Hepatocyte (in vitro differentiated cells): ENCODE measurements around the gene IRX4. TPM values are rescaled to one million over a fixed set of nuclear protein-coding genes. Genes with fewer than 3 reads are reported as not detected.

Experiments
- DNase-seq: peaks from one replicate; pipeline ENCODE4 v3.0.0-alpha.2; 2016; ENCODE audit warnings: low spot score
- H2AFZ ChIP-seq: fragments of 200-600 bp; sonication (generic); 2 replicates; pipeline ENCODE4 v1.6.0; 2016; ENCODE audit warnings: antibody characterized with exemption, mild to moderate bottlenecking
- H3K27ac ChIP-seq: fragments of 200-600 bp; sonication (generic); 2 replicates; pipeline ENCODE4 v1.5.1; 2016; ENCODE audit warnings: mild to moderate bottlenecking
- H3K27me3 ChIP-seq: fragments of 200-600 bp; sonication (generic); 2 replicates; pipeline ENCODE4 v1.6.1; 2016
- H3K36me3 ChIP-seq: fragments of 200-600 bp; sonication (generic); replicated peaks from 2 replicates; pipeline ENCODE4 v1.5.1; 2016; ENCODE audit warnings: low read depth; ENCODE audit not compliant: insufficient read depth
- H3K4me1 ChIP-seq: fragments of 200-600 bp; sonication (generic); 2 replicates; pipeline ENCODE4 v1.5.1; 2016; ENCODE audit warnings: mild to moderate bottlenecking, moderate library complexity; ENCODE audit not compliant: insufficient read depth
- H3K4me2 ChIP-seq: fragments of 200-600 bp; sonication (generic); 2 replicates; pipeline ENCODE4 v1.6.0; 2016
- H3K4me3 ChIP-seq: fragments of 200-600 bp; sonication (generic); 2 replicates; pipeline ENCODE4 v1.5.1; 2016; ENCODE audit warnings: mild to moderate bottlenecking
- H3K79me2 ChIP-seq: fragments of 200-600 bp; sonication (generic); 2 replicates; pipeline ENCODE4 v1.6.0; 2017; ENCODE audit warnings: mild to moderate bottlenecking
- H3K9me2 ChIP-seq: fragments of 200-600 bp; sonication (generic); replicated peaks from 2 replicates; pipeline ENCODE4 v1.6.0; 2017; ENCODE audit warnings: mild to moderate bottlenecking; ENCODE audit not compliant: insufficient read depth
- H3K9me3 ChIP-seq: fragments of 200-600 bp; sonication (generic); 2 replicates; pipeline ENCODE4 v1.5.1; 2016; ENCODE audit warnings: low read depth, mild to moderate bottlenecking
- H4K20me1 ChIP-seq: fragments of 200-600 bp; sonication (generic); 2 replicates; pipeline ENCODE4 v1.6.0; 2016; ENCODE audit warnings: mild to moderate bottlenecking; ENCODE audit not compliant: insufficient read depth, poor library complexity, severe bottlenecking
- CTCF ChIP-seq: fragments of 200-600 bp; sonication (generic); IDR thresholded peaks from 2 replicates; pipeline ENCODE4 v1.5.1; 2016; ENCODE audit warnings: antibody characterized with exemption, mild to moderate bottlenecking; ENCODE audit not compliant: poor library complexity
- EZH2 ChIP-seq: fragments of 200-600 bp; sonication (generic); IDR thresholded peaks from 2 replicates; pipeline ENCODE4 v1.6.1; 2016; ENCODE audit warnings: antibody characterized with exemption, mild to moderate bottlenecking, borderline replicate concordance
- EZH2phosphoT487 ChIP-seq: fragments of 200-600 bp; sonication (generic); IDR thresholded peaks from one replicate; pipeline ENCODE4 v1.6.1; 2018; ENCODE audit warnings: antibody characterized with exemption, mild to moderate bottlenecking, low read depth, moderate library complexity; ENCODE audit not compliant: unreplicated experiment, severe bottlenecking
- WGBS: methylation state at CpG from one replicate; pipeline ENCODE4 v1.1.6; 2016; ENCODE audit warnings: low lambda C conversion rate; ENCODE audit errors: missing lambda C conversion rate; 5-methylcytosine and 5-hydroxymethylcytosine counted together
- polyA plus RNA-seq: library from polyadenylated mRNA; unstranded; fragments of >200 nt; fragmentation: Nextera tagmentation; extraction: Ambion mirVana; gene quantifications from 2 replicates; pipeline ENCODE4 v1.2.1, GENCODE V29; 2016
- total RNA-seq: library from RNA; depleted of rRNA; stranded (reverse); fragments of >200 nt; gene quantifications from 2 replicates; pipeline ENCODE4 v1.2.3, GENCODE V29; 2014

The IRX4 gene
- total and polyA plus RNA-seq, 2 experiments from 2014 or later = not detected

- WGBS = 90% methylated on average over 11 of the region's 11 CpGs
- Histone ChIP-seq H2AFZ (no peak overlapping the region), H3K27ac (no peak overlapping the region), H3K4me2 (no peak overlapping the region), H3K4me3 (no peak overlapping the region), H3K27me3 (no peaks in the 10 kb centered on the region), H3K79me2 (no peaks in the 10 kb centered on the region), H4K20me1 (no peaks in the 10 kb centered on the region), H3K9me2 (no peaks in the 10 kb centered on the region), H3K4me1 (no peaks in the 10 kb centered on the region), H3K9me3 (no peaks in the 10 kb centered on the region), H3K36me3 (no peaks in the 10 kb centered on the region)
- no peak for DNase-seq
- no peak for TF ChIP-seq CTCF
- no peak for TF ChIP-seq EZH2phosphoT487
Observed at GRCh38 chr5:1831257-1831656, 51.5 kb downstream of the IRX4 start.

GRCh38 chr5:1830571-1831228 is 52.0 kb downstream of the IRX4 start:
- DNase-seq = no peak
- TF ChIP-seq EZH2 (no peak), CTCF (no peak), EZH2phosphoT487 (no peak)
- Histone ChIP-seq H2AFZ (no peak overlapping the region), H3K4me1 (no peaks in the 10 kb centered on the region), H3K27me3 (no peaks in the 10 kb centered on the region), H3K4me2 (no peak overlapping the region), H3K4me3 (no peak overlapping the region), H3K9me2 (no peaks in the 10 kb centered on the region), H3K9me3 (no peaks in the 10 kb centered on the region), H3K36me3 (no peaks in the 10 kb centered on the region), H3K79me2 (no peaks in the 10 kb centered on the region), H4K20me1 (no peaks in the 10 kb centered on the region), H3K27ac (no peak overlapping the region)
- WGBS = 76% methylated on average over 17 of the region's 17 CpGs

DNA sequence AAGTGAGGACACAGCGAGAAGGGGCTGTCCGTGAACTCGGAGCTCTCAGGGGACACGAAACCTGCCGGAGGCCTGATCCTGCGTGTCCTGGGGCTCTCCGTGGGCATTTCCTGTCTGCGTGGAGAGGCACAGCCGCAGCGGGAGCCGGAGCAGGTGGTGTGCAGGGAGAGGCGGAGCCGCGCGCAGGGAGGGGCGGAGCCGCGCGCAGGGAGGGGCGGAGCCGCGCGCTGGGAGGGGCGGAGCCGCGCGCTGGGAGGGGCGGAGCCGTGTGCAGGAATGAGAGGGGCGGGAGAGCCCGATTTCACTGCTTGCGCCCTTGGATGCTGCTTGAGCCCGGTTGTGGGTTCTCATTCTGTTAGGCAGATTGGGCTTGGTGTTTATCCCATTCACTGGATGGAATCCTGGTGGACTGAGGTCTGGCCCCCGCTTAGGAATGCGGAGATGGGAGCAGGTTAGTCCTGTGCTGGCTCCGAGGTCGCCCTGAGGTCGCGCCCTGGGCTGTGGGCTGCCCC is 54.8 kb downstream of the IRX4 start:
- 50% methylated on average over 32 of the region's 39 CpGs for WGBS
- H3K4me2 ChIP-seq = no peak overlapping the region

More for the DNA sequence above, 54.8 kb downstream of the IRX4 start:
- no peak for TF ChIP-seq EZH2phosphoT487
- TF ChIP-seq CTCF = no peak
- no peak for TF ChIP-seq EZH2
- Histone ChIP-seq H2AFZ (no peak overlapping the region), H3K79me2 (no peaks in the 10 kb centered on the region), H3K9me2 (no peaks in the 10 kb centered on the region), H4K20me1 (no peaks in the 10 kb centered on the region), H3K4me3 (no peak overlapping the region), H3K9me3 (no peaks in the 10 kb centered on the region), H3K4me1 (no peaks in the 10 kb centered on the region), H3K36me3 (no peaks in the 10 kb centered on the region), H3K27ac (no peak overlapping the region), H3K27me3 (no peaks in the 10 kb centered on the region)
- no peak for DNase-seq

Other genes with a start within 250 kb of the IRX4 start
- 25.6 and 40.3 TPM in 2 replicates for gene MRPL36, start 83.1 kb downstream of the IRX4 start, total RNA-seq
- 96.9 and 107 TPM in 2 replicates for gene MRPL36, start 83.1 kb downstream of the IRX4 start, polyA plus RNA-seq
- 29.3 and 33.4 TPM in 2 replicates for gene NDUFS6, start 81.5 kb downstream of the IRX4 start, total RNA-seq
- gene NDUFS6, start 81.5 kb downstream of the IRX4 start, polyA plus RNA-seq = 103 and 108 TPM in 2 replicates